GM21390 (cell line): ENCODE data around the gene C1orf105.
"Not testable (repeated sequence)": the region's sequence is repeated elsewhere in the genome, so short reads cannot be mapped to it uniquely, and the experiment has no call there.

Experiments
- ATAC-seq: cut with Tn5 transposase; IDR thresholded peaks from one replicate; pipeline ENCODE4 v1.9.1; 2021; ENCODE audit not compliant: unreplicated experiment

C1orf105 gene

DNA sequence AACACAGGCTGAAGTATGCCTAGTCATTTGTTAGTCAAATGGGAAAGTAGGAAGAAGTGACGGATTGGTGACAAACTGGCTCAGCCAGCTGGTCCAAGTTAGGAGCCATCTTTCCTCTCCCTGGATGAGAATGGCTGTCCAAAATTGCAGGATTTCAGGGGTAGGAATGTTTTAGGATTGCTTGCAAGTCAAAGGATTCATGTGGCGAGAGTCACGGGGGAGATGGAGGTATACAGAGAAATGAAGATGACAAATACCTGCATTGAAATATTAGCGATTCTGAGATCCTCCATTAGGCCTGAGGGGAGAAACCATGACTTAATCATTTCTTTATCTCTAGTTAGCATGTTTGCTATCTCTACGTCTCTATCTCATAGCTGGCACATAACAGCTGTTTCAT is 65.1 kb downstream of the C1orf105 start:
- ATAC-seq, result no peak

DNA sequence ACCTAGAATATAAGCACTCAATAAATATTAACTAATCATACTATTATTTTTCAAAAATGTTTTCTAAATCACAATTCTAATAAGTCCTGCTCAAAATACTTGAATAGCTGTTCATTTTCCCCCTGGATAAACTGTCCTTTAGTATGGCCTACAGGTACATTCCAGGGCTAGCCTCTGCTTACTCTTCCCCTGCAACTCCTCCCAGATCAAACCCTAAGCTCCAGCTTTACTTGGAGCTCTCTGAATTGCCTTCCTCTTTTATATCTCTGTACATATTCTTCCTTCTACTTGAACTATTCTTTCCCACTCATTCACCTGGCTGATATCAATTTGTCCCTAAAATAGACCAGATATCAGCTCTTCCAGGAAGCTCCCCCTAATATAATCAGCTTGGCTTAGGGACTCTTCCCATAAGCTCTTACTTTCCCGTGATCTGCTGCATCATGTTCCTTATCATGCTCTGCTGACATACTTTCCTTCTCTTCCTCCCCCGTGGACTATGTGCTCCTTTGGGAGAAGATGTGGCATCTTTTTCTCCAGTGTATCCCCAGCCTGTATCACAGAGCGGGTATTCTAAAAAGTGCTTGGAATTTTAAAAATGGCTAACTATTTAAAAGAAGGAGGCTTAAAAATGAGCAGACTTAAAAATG is 66.4 kb downstream of the C1orf105 start:
- ATAC-seq, result no peak

DNA sequence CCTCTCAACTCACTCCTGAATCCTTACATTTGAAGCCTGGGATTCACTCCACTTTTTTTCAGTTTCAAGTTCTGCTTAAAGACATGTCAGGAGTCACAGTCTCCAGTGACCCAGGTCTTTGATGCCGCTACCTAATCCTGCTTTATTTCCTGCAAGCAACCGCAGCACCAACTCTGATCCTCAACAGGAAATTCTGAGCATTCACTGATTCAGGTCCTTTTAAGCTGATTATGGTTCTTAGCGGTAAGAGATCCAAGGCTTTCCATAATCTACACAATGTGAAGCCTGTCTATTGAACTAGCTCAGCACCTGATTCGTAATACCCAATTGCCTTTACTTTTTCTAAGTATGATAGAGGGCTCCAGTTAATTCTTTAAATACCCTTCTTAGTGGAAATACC is 67.1 kb downstream of the C1orf105 start:
- no peak for ATAC-seq

DNA sequence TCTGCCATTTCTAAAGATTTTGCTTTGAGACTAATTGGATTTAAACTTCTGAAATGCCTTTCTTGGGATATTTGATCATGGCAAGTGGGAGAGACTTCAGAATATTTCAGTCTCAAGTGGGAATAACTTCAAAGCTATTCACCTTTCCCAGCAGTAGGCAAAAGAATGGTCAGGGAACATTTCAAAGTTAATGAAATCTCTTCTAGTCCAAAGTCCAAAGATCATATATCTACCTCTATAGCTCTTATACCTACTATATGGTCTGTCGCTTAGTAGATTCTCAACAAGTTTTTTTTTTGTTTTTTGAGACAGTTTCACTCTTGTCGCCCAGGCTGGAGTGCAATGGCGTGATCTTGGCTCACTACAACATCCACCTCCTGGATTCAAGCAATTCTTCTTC is 67.9 kb downstream of the C1orf105 start:
- no peak for ATAC-seq

DNA sequence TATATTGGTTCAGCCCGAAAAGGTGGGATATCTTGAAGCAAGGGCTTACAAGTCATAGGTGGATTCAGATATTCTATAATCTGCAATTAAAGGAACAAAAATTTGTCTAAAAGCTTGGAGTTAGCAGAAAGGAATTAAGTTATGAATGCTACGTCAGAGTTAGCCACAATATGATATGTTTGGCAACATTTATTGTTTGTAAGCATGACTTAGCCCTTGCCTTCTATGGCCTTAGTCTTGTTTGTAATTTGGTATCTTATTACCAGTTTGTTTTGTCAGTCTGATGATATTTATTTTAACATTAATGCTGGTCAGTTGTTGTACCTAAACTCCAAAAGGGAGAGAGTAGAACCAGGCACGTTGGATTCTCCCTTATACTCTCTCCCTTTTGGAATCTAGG is 69.4 kb downstream of the C1orf105 start:
- no peak for ATAC-seq

DNA sequence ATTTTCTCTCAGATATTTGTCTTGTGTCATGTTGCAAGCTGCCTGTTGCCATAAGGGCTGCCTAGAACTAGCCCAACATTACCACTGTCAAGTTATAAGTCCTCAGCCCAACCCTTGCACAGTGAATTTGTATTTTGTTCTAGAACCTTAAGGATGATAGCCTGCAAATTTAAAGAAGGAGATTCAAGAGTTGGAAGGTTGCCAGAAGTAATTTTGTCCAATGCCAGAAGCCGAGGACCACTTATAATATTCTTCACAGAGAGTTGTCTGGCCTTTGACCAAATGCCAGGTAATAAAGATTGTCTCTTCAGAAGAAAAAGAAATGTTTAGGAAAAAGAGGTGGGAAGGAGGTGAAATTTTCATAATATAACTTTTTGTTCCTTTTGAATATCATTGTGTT is 71.9 kb downstream of the C1orf105 start:
- no peak for ATAC-seq

DNA sequence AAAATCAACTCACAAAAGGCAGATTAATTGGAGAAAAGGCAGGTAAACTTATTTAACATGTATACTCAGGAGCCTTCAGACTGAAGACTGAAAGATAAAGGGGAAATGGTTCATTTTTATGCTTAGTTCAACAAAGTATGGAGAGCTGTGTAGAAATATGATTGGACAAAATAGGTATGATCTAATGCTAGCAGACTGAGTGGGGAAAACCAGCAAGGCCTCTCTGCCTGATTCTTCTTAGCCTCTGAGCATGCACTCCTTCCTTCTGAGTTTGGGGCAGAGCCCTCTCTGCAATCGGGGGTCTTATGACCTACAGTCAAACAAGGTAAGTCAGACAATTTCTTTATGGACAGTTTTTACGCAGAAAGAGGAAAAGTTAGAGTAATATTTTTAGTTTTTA is 73.7 kb downstream of the C1orf105 start:
- no peak for ATAC-seq

DNA sequence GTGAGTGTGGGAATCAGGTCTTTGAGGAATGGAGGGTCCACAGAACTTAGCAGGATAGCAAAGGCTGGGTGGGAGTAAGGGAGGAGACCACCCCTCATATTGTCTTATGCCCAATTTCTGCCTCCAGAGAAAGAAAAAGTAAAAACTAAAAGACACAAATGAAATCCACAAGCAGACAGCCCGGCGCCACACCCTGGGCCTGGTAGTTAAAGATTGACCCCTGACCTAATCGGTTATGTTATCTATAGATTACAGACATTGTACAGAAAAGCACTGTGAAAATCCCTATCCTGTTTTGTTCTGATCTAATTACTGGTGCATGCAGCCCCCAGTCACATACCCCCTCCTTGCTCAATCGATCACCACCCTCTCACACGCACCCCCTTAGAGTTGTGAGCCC is 75.6 kb downstream of the C1orf105 start:
- not testable (repeated sequence) for ATAC-seq

DNA sequence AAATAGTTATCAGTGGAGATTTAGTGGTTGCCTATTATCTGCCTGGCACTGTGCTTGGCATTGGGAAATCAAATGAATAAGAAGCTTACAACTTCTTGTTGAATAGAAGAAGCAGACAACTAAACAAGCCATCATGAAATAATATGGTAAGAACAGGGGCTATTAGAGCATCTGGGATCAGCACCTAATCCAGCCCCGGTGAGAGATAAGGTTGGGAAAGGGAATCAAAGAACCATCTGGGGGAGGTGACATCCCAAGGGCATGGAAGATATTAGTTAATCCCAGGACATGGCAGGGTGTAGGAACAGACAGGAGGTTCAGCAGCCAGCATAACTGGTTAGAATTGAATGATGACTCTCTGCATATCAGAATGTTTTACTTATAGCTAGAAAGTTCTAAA is 76.2 kb downstream of the C1orf105 start:
- no peak for ATAC-seq

DNA sequence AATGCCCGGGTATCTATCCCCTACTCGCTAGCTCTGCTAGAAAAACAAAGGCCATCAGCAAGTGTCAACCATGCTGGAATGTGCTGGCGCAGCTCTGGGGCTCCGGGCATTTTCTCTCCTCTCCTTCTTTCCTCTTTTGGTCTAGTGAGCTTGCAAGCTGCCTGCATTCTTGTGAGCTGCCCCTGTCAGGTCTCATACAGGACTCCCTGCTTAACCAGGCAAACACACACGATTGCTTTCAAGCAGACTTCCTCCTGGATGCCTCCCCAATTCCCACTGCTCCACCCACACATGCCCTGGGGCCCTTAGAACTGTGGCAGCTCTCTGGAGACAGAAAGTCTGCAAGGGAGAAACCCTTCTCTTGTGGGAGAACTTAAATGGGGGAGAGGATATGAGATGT is 76.7 kb downstream of the C1orf105 start:
- no peak for ATAC-seq

DNA sequence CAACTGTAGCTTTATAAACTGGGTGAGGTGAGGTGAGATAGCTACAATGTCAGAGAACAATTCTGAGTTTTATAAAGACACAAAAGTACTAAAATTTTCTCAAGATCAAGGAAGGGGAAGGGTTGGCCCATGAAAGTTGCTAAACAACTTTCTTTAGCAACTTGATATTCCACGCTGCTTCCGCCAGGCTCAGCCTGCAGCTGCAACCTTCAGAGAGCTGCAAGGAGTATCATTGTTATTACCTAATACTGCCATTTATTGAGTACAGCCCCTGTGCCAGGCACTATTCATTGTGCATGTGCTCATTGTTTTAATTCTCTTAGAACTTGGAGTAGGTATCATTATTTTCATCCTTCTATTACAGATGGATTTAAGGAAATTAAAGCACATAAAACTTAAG is 78.4 kb downstream of the C1orf105 start:
- ATAC-seq, result no peak

DNA sequence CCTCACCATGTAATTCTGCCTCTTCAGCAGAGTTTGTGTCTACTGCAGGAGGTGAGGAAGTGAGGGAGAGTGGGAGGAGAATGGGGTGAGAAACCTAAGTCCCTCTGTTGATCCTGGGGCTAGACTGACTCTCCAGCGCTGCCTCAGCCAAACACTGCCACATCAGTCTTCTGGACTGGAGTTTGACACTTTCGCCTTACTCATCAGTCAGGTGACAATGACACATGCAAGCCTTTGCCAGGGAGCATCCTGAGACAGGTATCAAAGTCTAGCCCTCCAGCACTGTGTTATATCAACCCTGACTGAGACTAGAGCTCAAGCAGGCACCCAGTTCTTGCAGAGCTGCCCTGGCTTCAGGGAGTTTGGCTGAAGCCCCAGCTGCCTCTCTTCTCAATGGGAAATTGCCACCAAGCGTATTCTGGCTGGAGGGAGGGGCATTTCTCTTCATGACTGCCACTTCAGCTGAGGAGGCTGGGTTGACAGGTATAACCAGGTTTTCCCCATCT is 79.2 kb downstream of the C1orf105 start:
- ATAC-seq, result no peak

DNA sequence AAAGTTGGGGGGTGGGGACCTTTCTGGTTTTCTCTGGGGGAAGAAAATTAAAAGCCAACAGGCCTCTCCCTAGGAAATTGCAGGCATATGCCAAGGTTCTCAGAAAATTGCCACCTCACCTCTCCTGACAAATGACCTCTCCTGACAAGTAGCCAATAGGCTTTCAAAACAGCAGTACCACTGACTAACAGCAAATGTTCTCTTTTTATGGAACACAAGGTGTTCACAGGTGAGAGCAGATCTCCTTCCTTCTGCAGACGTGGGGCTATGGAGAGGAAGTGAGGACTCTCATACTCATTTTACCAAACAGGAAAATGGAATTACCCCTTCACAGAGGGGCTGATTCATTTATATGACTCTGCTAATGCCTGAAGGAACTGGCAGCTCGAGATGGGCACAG is 79.7 kb downstream of the C1orf105 start:
- no peak for ATAC-seq

DNA sequence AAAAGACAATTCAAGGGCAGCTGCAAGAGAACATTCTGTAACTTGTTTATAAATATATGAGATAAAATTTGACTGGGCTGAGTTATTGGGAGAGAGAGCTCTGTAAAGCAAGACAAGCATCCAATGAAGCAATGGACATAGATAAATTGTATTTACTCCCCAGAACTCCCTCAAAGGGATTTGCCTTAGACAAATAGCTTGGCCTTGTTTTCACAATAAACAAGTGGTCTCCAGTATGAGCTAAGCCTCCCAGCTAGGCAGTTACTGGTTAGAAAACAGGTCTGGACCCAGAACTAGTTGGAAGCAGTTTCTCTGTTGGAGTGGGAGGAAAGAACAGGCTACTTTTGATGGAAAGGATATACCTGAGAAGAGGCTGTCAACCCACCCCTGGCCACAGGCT is 87.3 kb downstream of the C1orf105 start:
- ATAC-seq, result no peak

DNA sequence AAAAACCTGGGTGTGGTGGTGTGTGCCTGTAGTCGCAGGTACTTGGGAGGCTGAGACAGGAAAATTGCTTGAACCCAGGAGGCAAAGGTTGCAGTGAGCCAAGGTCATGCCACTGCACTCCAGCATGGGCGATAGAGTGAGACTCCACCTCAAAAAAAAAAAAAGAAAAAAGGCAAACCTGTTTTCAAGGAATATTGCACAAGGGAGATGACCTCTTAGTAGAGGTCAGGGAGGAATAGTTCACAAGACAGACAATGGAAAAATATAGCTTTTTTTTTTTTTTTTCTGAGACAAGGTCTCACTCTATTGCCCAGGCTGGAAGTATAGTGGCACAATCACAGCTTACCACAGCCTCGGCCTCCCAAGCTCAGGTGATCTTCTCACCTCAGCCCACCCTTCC is 90.0 kb downstream of the C1orf105 start:
- no peak for ATAC-seq

DNA sequence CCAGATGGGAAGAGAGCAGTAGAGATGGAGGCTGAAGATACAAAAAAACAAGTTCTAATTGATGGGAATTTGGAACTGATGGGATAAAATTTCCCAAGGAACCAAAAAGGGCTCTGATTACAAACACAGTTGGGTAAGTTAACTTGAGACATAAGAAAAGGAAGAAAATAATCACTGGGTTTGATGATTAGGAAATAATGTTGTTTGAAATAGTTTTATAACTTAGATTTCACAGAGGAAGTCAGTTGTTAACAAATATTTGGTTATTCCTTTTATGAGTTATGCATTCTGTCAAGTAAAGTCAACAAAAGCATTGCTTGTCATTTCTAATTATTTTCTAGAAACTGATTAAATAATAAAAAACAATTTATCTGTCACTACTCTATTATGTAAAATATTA is 92.1 kb downstream of the C1orf105 start:
- no peak for ATAC-seq

DNA sequence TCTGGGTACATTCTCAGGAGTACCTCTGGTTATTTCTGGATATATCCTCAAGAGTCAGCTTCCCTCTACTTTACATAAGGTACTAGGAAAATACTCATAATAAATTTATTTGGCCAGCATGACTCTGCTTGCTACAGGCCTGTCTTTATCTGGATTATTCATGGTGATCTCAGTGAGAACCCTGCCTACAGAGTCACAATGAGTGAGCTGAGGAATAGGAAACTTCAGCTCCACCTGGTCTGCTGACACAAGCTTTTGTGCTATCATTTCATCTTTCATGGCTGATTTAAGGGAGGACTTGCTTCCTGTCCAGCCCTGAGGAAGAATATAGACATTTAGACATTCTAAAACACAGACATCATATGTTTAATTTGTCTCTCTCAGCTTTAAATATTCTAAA is 93.0 kb downstream of the C1orf105 start:
- ATAC-seq, result no peak

DNA sequence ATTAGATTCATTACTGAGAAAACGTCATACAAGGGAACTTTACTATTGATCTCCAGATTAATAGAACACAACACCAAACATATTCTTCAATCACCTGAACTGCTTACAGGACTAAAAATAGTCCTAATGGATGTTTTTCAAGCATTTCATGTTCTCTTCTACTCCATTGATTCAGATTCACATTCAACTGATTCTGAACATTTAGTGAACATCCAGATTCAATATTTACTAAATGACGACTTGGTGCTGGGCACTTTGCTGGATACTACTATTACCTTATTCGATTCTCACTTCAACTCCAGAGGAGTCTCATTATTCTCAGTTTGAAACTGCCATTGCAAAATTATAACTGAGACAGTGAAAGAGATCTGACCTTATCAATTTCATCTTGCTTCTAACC is 93.6 kb downstream of the C1orf105 start:
- ATAC-seq, result no peak

DNA sequence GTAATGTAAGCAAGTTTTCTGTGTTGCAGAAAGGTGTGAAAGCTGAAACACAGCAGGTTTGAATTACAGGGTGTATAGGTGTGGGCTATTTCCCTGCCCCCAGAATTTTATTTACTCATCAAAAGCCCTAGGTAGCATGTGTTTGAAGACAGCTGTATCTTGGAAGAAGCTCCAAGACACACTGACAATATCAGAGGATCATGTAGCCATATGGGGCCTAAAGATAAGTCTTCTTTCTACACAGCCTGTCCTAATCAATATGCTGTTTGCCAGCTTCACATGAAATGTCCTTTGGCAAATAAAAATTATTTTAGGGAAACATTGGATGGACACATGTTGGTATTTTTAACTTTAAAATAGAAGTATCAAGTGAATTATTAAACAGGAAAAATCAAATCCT is 95.0 kb downstream of the C1orf105 start:
- no peak for ATAC-seq

DNA sequence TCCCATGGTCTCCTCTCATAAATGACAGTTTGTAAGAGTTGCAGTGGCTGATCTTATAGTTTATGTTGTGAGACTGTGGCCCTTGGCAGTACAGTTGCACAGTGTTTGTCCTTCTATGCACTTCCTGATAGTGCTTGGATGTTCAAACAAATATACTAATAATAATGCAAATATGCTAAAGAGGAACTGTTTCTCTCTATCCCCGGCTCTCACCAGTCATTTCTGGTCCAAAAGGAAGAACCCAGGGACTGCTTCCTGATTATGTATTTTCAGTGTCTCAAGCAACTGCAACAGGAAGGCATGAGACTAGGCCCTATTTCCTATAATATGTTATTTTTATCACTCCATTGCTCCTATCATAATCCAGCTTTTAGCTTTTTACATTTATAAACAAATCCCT is 95.4 kb downstream of the C1orf105 start:
- ATAC-seq, result no peak

DNA sequence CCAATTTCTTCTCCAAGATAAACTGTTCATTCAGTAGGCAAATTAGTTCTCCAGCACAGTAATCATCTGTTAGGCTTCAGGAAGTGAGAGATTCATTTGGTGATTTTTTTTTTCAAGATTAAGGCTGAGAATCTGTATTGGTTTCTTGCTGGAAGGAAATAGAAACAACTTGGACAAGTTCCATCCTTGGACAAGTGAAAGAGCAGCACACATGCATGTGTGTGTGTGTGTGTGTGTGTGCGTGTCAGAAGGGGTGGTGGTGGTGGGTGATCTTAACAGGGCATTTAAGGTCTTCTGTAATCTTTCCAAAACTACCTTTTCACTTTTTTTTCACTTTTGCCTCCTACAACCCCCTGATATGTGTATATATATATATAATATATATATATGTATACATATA is 96.6 kb downstream of the C1orf105 start:
- ATAC-seq, result no peak

DNA sequence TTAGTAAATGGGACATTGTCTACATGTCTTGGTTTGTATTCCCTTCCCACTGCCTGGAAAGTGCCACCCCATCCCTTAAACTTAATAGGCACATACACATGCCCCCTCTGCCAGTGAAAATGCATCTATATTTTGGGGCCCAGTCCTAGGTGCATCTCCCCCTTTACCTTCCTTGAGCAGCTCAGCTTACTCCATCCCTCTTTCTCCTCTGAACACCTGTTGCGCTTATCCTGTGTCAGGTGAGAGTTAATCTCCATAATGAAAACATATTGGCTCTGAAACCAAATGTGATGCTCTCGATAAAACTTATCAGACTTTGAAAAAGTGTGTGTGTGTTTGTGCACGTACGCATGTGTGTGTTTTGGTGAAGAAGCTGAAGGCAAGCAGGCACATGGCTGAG is 97.1 kb downstream of the C1orf105 start:
- ATAC-seq, result no peak
